GM12875 (cell line): ENCODE measurements around the gene HNRNPH1.

Experiments
- H3K4me3 ChIP-seq: one replicate; pipeline ENCODE4 v1.5.1; 2011; ENCODE audit warnings: low read depth, low read length, control low read depth
- TF ChIP-seq, protein P1 (sequence below): IDR thresholded peaks from 2 replicates; pipeline ENCODE4 v1.5.1; 2011; ENCODE audit warnings: low read depth, mild to moderate bottlenecking, control low read depth, inconsistent platforms, low read length, moderate library complexity, borderline replicate concordance; ENCODE audit not compliant: insufficient read depth

Gene HNRNPH1

DNA sequence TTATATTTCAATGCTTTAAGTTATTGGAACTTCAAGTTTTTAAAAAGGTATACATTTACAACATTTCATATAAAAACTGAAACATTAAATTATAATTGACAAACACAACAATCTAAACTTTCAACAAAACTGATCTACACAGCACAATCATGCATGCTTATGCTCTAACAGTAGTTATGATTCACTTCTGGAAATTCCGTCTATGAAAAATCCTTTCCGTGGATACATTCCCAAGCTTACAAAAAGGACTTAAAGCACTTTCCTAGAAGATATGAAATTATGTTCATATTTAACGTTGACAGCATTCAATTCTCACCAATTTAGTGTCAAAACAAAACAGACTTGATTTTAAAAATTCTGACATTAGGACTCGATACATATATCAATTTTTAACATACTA is 3.7 kb downstream of the HNRNPH1 start:
- TF ChIP-seq, protein P1, sequence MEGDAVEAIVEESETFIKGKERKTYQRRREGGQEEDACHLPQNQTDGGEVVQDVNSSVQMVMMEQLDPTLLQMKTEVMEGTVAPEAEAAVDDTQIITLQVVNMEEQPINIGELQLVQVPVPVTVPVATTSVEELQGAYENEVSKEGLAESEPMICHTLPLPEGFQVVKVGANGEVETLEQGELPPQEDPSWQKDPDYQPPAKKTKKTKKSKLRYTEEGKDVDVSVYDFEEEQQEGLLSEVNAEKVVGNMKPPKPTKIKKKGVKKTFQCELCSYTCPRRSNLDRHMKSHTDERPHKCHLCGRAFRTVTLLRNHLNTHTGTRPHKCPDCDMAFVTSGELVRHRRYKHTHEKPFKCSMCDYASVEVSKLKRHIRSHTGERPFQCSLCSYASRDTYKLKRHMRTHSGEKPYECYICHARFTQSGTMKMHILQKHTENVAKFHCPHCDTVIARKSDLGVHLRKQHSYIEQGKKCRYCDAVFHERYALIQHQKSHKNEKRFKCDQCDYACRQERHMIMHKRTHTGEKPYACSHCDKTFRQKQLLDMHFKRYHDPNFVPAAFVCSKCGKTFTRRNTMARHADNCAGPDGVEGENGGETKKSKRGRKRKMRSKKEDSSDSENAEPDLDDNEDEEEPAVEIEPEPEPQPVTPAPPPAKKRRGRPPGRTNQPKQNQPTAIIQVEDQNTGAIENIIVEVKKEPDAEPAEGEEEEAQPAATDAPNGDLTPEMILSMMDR, result no peak
- no peak overlapping the region for H3K4me3 ChIP-seq

DNA sequence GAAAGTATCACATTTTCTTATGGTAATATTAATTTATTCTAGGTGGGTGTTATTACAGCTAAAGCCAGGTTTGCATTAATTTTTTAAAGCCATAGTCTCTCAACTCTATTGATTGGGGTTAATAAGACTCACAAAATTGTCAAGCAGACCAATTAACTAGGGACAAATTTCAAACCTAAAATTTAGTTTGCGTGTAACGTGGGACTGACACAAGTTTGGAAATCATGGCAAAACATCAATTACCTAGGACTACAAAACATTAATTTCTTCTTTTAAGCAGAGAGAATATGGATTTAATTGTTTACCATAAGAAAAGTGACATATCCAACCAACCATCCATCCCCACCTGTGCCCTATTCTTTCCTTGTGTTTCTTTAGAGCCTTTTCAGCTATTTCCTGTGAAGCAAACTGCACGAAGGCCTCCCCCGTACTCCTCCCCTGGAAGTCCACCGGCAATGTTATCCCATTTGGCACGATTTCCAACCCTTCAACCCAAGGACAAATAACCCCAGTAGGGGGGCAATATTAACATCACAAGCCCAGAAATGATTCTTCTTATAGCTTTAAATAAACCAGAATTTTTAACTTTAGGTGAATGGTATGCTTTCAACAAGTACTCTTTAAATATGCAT is 4.4 kb downstream of the HNRNPH1 start:
- TF ChIP-seq, protein P1, result no peak
- no peak overlapping the region for H3K4me3 ChIP-seq

- no peak overlapping the region for H3K4me3 ChIP-seq
- TF ChIP-seq, protein P1, result no peak
Measured at GRCh38 chr5:179617930-179618329, 5.5 kb downstream of the HNRNPH1 start.

GRCh38 chr5:179616002-179616594 is 7.4 kb downstream of the HNRNPH1 start:
- no peak overlapping the region for H3K4me3 ChIP-seq
- TF ChIP-seq, protein P1, result no peak

- no peak overlapping the region for H3K4me3 ChIP-seq
- TF ChIP-seq, protein P1, result no peak
Measured at GRCh38 chr5:179615203-179615602, 8.3 kb downstream of the HNRNPH1 start.

- no peak overlapping the region for H3K4me3 ChIP-seq
- TF ChIP-seq, protein P1, result no peak
Measured at GRCh38 chr5:179614745-179615144, 8.7 kb downstream of the HNRNPH1 start.

DNA sequence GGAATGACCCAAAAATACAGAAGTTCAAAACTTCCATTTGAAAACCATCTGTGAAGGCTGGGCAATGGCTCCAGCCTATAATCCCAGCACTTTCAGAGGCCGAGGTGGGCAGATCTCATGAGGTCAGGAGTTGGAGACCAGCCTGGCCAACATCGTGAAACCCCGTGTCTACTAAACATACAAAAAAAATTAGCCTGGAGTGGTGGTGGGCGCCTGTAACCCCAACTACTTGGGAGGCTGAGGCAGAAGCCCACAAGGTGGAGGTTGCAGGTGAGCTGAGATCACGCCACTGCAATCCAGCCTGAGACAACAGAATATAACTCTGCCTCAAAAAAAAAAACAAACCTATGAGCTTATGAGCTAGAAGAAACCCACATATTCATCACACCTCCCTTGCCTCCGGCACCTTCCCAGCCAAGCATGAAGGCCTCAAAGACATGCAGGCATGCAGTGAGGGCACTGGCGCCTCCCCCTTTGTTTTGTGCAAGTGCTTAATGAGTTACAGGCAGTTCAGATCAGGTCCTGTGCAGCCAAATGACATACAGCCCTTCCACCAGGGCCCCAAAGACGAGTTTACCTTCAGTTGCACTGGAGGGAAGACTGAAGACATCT is 9.9 kb downstream of the HNRNPH1 start:
- TF ChIP-seq, protein P1, result no peak
- H3K4me3 ChIP-seq, result no peak overlapping the region
